Ascending aorta (tissue), 2 donors: ENCODE results near the gene SPAG6. TPM values are rescaled to one million over a fixed set of nuclear protein-coding genes. Genes with fewer than 3 reads are reported as not detected.

Experiments
- DNase-seq, 2 donors: peaks; one replicate each; pipeline ENCODE4 v3.0.0-alpha.2; 2019; ENCODE audit warnings: low spot score in 2 of 2
- H3K27ac ChIP-seq, 2 donors: fragments of 200-600 bp; sonication (generic); one replicate each; pipeline ENCODE4 v1.5.1; 2016 to 2017; ENCODE audit warnings: mild to moderate bottlenecking in 1 of 2
- H3K27me3 ChIP-seq: fragments of 200-600 bp; sonication (generic); one replicate; pipeline ENCODE4 v1.5.1; 2017
- H3K36me3 ChIP-seq, 2 donors: fragments of 200-600 bp; sonication (generic); one replicate each; pipeline ENCODE4 v1.5.1; 2016
- H3K4me1 ChIP-seq, 2 donors: fragments of 200-600 bp; sonication (generic); one replicate each; pipeline ENCODE4 v1.5.1; 2016 to 2017; ENCODE audit warnings: mild to moderate bottlenecking in 1 of 2
- H3K4me3 ChIP-seq, 2 donors: fragments of 200-600 bp; sonication (generic); one replicate each; pipeline ENCODE4 v1.5.1; 2016 to 2017; ENCODE audit warnings: mild to moderate bottlenecking in 1 of 2
- H3K9me3 ChIP-seq, 2 donors: fragments of 200-600 bp; sonication (generic); one replicate each; pipeline ENCODE4 v1.5.1; 2016
- CTCF ChIP-seq, 3 experiments: fragments of 200-600 bp in 2 of 3; fragments of 450-650 bp in 1 of 3; sonication (generic) in 2 of 3; IDR thresholded peaks; one replicate each; pipeline ENCODE4 v1.5.1; 2016 to 2019; ENCODE audit warnings: antibody characterized with exemption in 3 of 3, mild to moderate bottlenecking in 1 of 3, moderate library complexity in 1 of 3
- intact Hi-C: fragments of 100-400 bp; cut with DNase I; formaldehyde crosslinking; loops from one replicate; pipeline ENCODE4 v1.15.1; 2023
- total RNA-seq: library from RNA; depleted of rRNA; stranded (reverse); fragments of >200 nt; gene quantifications from one replicate; pipeline ENCODE4 v1.1.0, GENCODE V29; 2016

SPAG6 gene
- total RNA-seq, 1 donor from 2014 or later: not detected

- Histone ChIP-seq H3K4me3 (no peak overlapping the region), H3K27ac (no peak overlapping the region), H3K36me3 (no peaks in the 10 kb centered on the region), H3K27me3 (no peaks in the 10 kb centered on the region), H3K4me1 (no peaks in the 10 kb centered on the region), H3K9me3 (no peaks in the 10 kb centered on the region)
- TF ChIP-seq CTCF (IDR thresholded peaks at IDR 0.05): no peak
- DNase-seq: no peak
- intact Hi-C loops: no loop called here
Measured at GRCh38 chr10:22459496-22459895, 114.2 kb downstream of the SPAG6 start.

GRCh38 chr10:22460101-22460500, 114.8 kb downstream of the SPAG6 start:
- no peak for DNase-seq
- intact Hi-C loops: no loop called here
- Histone ChIP-seq H3K36me3 (no peaks in the 10 kb centered on the region), H3K4me1 (no peaks in the 10 kb centered on the region), H3K27me3 (no peaks in the 10 kb centered on the region), H3K9me3 (no peaks in the 10 kb centered on the region), H3K27ac (no peak overlapping the region), H3K4me3 (no peak overlapping the region)
- TF ChIP-seq CTCF (IDR thresholded peaks at IDR 0.05): no peak

- intact Hi-C loops: no loop called here
- no peak overlapping the region for H3K4me3 ChIP-seq
- no peaks in the 10 kb centered on the region for H3K27me3 ChIP-seq
- no peaks in the 10 kb centered on the region for H3K36me3 ChIP-seq
- no peak overlapping the region for H3K27ac ChIP-seq
- DNase-seq: no peak
- H3K9me3 ChIP-seq: no peaks in the 10 kb centered on the region
- no peak for TF ChIP-seq CTCF (IDR thresholded peaks at IDR 0.05)
- H3K4me1 ChIP-seq: no peaks in the 10 kb centered on the region
Measured at GRCh38 chr10:22460531-22461403, 115.5 kb downstream of the SPAG6 start.

- H3K36me3 ChIP-seq: no peaks in the 10 kb centered on the region
- TF ChIP-seq CTCF (IDR thresholded peaks at IDR 0.05): no peak
- no peak overlapping the region for H3K27ac ChIP-seq
- H3K9me3 ChIP-seq: no peaks in the 10 kb centered on the region
- no peak overlapping the region for H3K4me3 ChIP-seq
- DNase-seq: no peak
- H3K27me3 ChIP-seq: no peaks in the 10 kb centered on the region
- H3K4me1 ChIP-seq: no peaks in the 10 kb centered on the region
- intact Hi-C loops: no loop called here
Measured at GRCh38 chr10:22461891-22462290, 116.6 kb downstream of the SPAG6 start.

GRCh38 chr10:22463255-22463654, 118.0 kb downstream of the SPAG6 start:
- no peaks in the 10 kb centered on the region for H3K36me3 ChIP-seq
- intact Hi-C loops: no loop called here
- no peaks in the 10 kb centered on the region for H3K27me3 ChIP-seq
- TF ChIP-seq CTCF (IDR thresholded peaks at IDR 0.05): no peak
- no peak overlapping the region for H3K4me3 ChIP-seq
- H3K9me3 ChIP-seq: no peaks in the 10 kb centered on the region
- H3K27ac ChIP-seq: no peak overlapping the region
- DNase-seq: no peak
- H3K4me1 ChIP-seq: no peaks in the 10 kb centered on the region
